ENCODE results near the gene ZC3H13.

- TF ChIP-seq CTCF (IDR thresholded peaks at IDR 0.05) (peak in 1 of 6 experiments; percentile 10), POLR2A (IDR thresholded peaks at IDR 0.05) (no peak)
Observed at GRCh38 chr13:46010148-46010547, 42.4 kb downstream of the ZC3H13 start.

Data from thyroid gland (tissue), 4 donors.